Measurements from ENCODE around the gene RAPGEF6. TPM values are rescaled to one million over a fixed set of nuclear protein-coding genes. Genes with fewer than 3 reads are reported as not detected.

The RAPGEF6 gene
- total and polyA plus RNA-seq, 8 donors, result 18.2 to 23.7 (median 20.1) TPM

- Histone ChIP-seq H3K9me3 (no peaks in the 10 kb centered on the region), H3K27ac (no peak overlapping the region), H3K27me3 (no peaks in the 10 kb centered on the region), H3K4me1 (no peaks in the 10 kb centered on the region), H3K36me3 (no peaks in the 10 kb centered on the region), H3K4me3 (no peak overlapping the region)
- TF ChIP-seq CTCF (IDR thresholded peaks at IDR 0.05), result no peak
- ATAC-seq (no peak), DNase-seq (no peak)
- intact Hi-C loops (cut with DNase I), result loop anchor here in 1 of 2 donors (5.0 kb wide), 1 partner anchor 420 kb away; no protein-coding TSS in a partner anchor
Observed at GRCh38 chr5:131587541-131587940, 47.5 kb downstream of the RAPGEF6 start.

GRCh38 chr5:131581702-131582101, 53.3 kb downstream of the RAPGEF6 start:
- Histone ChIP-seq H3K27me3 (no peaks in the 10 kb centered on the region), H3K4me3 (no peak overlapping the region), H3K36me3 (no peaks in the 10 kb centered on the region), H3K27ac (peak overlapping the region in 1 of 2 donors; percentile 55), H3K4me1 (no peaks in the 10 kb centered on the region), H3K9me3 (peaks cover 0 to 1% of the 10 kb centered on the region in 2 donors)
- intact Hi-C loops (cut with DNase I), result no loop called here
- ATAC-seq (no peak), DNase-seq (no peak)
- no peak for TF ChIP-seq CTCF (IDR thresholded peaks at IDR 0.05)

GRCh38 chr5:131579917-131580671, 54.9 kb downstream of the RAPGEF6 start:
- no peak for ATAC-seq
- no peak overlapping the region for H3K27ac ChIP-seq

GRCh38 chr5:131575660-131576227, 59.3 kb downstream of the RAPGEF6 start:
- DNase-seq, result no peak
- H3K27me3 ChIP-seq, result no peaks in the 10 kb centered on the region
- H3K27ac ChIP-seq, result no peak overlapping the region
- no peaks in the 10 kb centered on the region for H3K4me1 ChIP-seq
- peaks cover 0 to 1% of the 10 kb centered on the region in 2 donors for H3K9me3 ChIP-seq
- TF ChIP-seq CTCF (IDR thresholded peaks at IDR 0.05), result no peak
- no peaks in the 10 kb centered on the region for H3K36me3 ChIP-seq
- intact Hi-C loops (cut with DNase I), result no loop called here
- H3K4me3 ChIP-seq, result no peak overlapping the region
- peak; percentile 90 for ATAC-seq

More at GRCh38 chr5:131579917-131580671, 54.9 kb downstream of the RAPGEF6 start:
- no peaks in the 10 kb centered on the region for H3K4me1 ChIP-seq
- H3K4me3 ChIP-seq, result no peak overlapping the region
- no peaks in the 10 kb centered on the region for H3K27me3 ChIP-seq
- H3K9me3 ChIP-seq, result peaks cover 0 to 1% of the 10 kb centered on the region in 2 donors
- DNase-seq, result peak in 1 of 4 donors; percentile 72
- H3K36me3 ChIP-seq, result no peaks in the 10 kb centered on the region
- TF ChIP-seq CTCF (IDR thresholded peaks at IDR 0.05), result no peak
- intact Hi-C loops (cut with DNase I), result no loop called here

- intact Hi-C loops (cut with DNase I), result no loop called here
Observed at GRCh38 chr5:131571669-131572168, 63.3 kb downstream of the RAPGEF6 start.

More at GRCh38 chr5:131571669-131572168, 63.3 kb downstream of the RAPGEF6 start:
- no peak for TF ChIP-seq CTCF (IDR thresholded peaks at IDR 0.05)
- no peak overlapping the region for H3K27ac ChIP-seq
- DNase-seq, result no peak
- no peaks in the 10 kb centered on the region for H3K36me3 ChIP-seq
- no peaks in the 10 kb centered on the region for H3K27me3 ChIP-seq
- no peak for ATAC-seq
- no peaks in the 10 kb centered on the region for H3K4me1 ChIP-seq
- H3K4me3 ChIP-seq, result no peak overlapping the region
- no peaks in the 10 kb centered on the region for H3K9me3 ChIP-seq

All from left lung (tissue), 10 donors.